Measurements from ENCODE around the gene SLC4A5.

The SLC4A5 gene

DNA sequence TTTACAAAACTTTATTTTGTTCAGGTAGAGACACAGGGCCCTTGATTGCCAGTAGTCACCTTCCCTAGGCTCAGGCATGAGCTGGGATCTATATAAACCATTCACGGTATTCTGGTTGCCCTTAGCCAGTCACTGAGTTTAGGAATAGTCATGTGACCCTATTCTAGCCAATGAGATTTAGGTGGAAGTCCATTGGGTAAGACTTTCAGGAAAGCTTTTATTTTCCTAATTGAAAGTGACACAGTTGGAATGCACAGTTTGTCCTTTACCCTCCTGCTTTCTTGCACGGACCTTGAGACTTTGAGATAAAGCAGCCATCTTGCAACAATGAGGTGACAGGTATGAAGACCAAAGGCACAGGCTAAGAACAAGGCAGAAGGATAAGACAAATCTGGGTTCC is 21.5 kb downstream of the SLC4A5 start:
- no peak for DNase-seq
- in situ Hi-C loops (cut with MboI; ENCODE audit: low pct_unique_long_range_greater_than_20kb, low sequenced_read_pairs), result no loop called here

DNA sequence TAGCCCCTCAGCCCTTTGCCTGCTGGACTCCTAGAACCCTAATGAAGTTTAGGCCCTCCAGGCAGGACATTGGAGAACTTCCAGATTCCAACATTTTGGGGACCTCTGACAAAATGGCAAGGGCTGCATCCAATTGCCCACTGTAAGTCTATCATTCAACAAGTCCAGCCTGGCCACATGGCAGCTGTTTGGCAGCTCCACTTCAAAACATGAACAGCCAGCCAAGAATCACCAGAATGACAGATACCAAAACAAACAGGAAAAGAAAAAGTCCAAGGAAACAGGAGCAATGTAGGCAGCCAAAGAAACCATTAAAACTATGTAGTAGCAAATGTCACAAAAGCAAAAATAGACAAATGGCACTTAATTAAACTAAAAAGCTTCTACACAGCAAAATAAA is 25.5 kb downstream of the SLC4A5 start:
- in situ Hi-C loops (cut with MboI; ENCODE audit: low pct_unique_long_range_greater_than_20kb, low sequenced_read_pairs), result no loop called here
- no peak for DNase-seq

DNA sequence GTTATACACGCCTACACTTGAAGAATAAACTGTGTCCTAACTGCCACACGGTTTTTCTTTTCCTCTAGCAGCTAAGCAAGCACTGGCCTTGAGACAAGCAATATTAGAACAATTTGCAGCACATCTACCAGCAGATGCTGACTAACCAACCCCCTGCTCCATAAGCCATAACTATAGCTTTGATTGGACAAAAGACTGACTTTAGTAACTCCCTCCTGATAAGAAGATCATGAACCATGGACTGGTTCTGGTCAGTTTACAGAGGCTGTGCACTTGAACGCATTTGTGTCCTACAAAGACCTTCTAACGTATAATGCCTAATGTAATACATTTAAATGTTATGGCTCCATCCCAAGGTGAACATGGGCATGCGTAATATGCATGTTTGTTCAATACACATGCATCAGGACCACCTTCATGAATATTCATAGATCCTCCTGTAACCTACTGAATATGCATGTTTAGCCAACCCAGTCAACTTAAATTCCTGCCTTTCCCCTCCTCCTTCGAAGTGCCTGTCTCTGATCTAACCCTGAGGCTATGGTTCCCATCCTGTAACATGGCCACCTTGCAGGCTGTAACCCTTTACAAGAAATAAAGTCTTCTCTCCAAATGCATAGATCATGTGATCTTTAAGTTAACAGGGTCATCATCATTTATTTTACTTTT is 26.5 kb downstream of the SLC4A5 start:
- in situ Hi-C loops (cut with MboI; ENCODE audit: low pct_unique_long_range_greater_than_20kb, low sequenced_read_pairs), result no loop called here
- DNase-seq, result no peak

DNA sequence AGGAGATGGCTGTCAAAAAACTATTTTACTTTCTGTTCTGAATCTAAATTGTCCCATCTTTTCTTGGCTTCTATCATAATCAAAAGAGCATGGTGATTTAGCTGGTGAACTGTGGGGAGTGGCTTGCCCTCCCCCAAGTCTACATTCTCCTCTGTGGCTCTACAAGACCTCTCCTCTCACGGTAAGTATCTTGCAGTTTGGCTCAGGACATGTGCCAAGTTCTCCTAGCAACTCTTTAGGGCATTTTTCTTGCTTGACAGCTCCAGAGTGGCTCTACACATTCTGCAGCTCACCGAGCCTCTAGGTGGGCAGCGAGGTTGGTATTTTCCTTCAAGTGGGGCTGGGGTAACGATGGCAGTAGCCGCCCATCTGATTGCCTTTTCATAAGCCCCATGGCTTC is 29.1 kb downstream of the SLC4A5 start:
- in situ Hi-C loops (cut with MboI; ENCODE audit: low pct_unique_long_range_greater_than_20kb, low sequenced_read_pairs), result no loop called here

DNA sequence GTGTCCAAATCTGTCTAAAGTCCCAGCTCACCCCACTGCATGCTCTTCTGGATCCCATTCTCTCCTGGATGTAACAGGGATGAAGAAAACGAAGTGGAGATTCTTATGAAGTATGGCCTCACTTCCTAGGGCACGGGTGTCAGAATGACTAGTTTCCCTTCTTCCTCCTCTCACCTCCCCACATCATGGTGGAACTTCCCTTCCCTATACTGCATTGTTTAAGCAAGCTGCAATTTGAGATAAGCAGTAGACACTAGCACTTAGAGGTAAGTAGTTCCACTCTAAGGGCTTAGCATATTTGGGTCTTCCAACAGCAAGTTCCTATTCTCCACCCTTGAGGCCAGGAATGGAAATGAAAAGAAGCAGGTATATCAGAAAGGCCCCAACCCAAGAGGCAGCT is 29.7 kb downstream of the SLC4A5 start:
- DNase-seq, result no peak

More for the DNA sequence above, 29.1 kb downstream of the SLC4A5 start:
- no peak for DNase-seq

DNA sequence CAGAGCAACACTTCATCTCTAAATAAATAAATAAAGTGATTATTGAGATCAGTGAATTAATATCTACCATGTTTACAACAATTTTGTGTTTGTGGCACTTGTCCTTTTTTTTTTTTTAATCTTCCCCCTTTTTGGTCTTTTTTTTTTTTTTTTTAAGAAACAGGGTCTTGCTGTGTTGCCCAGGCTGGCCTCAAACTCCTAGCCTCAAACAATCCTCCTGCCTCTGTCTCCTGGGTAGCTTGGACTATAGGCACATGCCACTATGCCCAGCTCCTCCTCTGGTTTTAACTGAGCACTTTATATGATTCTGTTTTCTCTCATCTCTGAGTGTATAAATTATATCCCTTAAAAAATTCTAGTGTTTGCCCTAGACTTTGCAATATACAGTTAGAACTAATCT is 30.3 kb downstream of the SLC4A5 start:
- in situ Hi-C loops (cut with MboI; ENCODE audit: low pct_unique_long_range_greater_than_20kb, low sequenced_read_pairs), result no loop called here
- DNase-seq, result no peak

More for the DNA sequence above, 29.7 kb downstream of the SLC4A5 start:
- in situ Hi-C loops (cut with MboI; ENCODE audit: low pct_unique_long_range_greater_than_20kb, low sequenced_read_pairs), result no loop called here

DNA sequence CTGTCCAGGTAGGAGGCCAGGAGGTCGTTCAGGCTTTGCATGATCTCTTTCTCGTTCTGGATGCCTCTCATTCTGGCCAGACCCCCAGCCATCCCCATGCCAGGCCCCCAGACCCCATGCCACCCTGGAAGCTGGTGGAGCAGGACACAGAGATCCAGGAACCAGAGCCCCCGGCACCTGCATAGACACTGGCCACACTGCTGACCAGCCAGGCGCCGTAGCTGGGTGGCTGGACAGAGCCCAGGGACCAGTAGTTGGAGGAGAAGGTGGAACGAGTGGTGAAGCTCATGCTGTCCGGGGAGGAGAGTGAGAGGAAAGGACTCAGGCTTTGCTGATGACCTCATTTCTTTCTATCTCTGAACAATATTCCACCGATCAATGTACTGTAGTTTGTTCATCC is 35.5 kb downstream of the SLC4A5 start:
- DNase-seq, result no peak
- in situ Hi-C loops (cut with MboI; ENCODE audit: low pct_unique_long_range_greater_than_20kb, low sequenced_read_pairs), result no loop called here

DNA sequence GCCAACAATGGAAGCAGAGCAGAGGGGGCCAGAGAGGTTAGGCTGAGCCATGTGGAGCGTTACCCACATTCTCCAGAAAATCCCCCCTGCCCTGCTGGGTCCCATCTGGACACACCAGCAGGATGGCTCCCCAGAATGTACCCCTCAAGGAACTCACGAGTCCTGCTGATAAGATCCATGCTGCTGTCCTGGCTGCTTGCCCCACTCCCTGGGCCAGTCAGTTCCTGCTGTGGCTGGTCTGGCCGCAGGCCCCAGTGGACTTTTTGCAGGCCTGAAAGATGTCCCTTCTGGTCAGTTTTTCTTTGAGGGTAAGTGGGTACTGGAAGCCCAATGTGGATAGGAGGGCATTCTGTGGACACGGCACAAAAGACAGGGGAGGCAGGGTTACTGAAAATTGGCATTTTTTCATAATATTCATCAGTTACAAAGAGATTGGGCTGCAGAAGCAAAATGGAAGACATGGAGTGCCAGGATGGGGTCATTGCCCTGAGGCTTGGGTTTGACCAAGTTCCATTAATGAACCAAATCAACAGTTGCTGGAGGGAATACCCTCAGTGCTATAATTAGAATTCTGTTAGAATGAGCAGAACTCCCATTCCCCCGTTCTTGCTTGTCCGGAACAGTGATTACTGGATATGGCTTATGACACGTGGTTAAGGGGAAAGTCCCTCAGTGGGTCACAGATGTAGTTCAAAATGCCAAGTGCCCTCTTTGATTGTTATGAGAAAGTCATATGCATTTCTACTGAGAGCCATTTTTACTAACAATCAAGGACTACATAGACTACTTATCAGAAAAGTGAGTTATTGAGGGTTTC is 38.7 kb downstream of the SLC4A5 start:
- in situ Hi-C loops (cut with MboI; ENCODE audit: low pct_unique_long_range_greater_than_20kb, low sequenced_read_pairs), result no loop called here
- no peak for DNase-seq

DNA sequence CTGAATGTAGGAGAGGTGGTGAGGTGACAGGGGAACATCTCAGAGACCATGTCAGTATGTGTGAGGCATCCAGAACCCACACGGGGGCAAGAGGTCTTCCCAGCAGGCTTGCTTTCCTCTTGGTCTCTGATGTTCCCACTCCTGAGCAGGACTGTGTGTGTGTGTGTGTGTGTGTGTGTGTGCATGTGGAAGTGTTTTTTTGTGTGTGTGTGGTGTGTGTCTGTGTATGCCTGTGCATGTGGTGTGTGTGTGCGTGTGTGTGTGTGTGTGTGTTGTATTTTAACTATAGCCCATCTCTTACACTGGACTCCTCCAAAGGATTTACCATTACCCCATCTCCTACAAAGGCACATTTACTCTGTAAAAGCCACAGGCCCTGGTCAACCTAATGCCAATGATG is 40.4 kb downstream of the SLC4A5 start:
- no peak for DNase-seq
- in situ Hi-C loops (cut with MboI; ENCODE audit: low pct_unique_long_range_greater_than_20kb, low sequenced_read_pairs), result no loop called here

DNA sequence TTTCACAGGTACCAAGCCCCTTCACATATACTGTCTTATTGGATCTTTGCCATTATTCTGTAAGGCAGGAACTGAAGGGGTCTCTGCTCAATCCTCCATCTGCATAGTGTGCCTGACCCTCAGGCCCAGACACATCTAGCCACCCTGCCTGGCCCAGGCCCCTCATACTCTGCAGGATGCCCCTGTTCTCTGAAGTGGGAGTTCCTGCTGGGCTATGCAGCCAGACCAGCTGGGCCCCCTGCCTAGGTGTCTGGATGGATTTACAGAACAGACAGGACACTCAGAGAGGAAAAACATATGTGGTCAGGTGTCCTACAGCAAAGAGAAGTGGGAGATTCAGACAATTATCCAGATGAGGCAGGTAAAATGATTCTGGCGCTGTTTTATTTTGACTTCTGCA is 42.0 kb downstream of the SLC4A5 start:
- in situ Hi-C loops (cut with MboI; ENCODE audit: low pct_unique_long_range_greater_than_20kb, low sequenced_read_pairs), result no loop called here
- DNase-seq, result no peak

DNA sequence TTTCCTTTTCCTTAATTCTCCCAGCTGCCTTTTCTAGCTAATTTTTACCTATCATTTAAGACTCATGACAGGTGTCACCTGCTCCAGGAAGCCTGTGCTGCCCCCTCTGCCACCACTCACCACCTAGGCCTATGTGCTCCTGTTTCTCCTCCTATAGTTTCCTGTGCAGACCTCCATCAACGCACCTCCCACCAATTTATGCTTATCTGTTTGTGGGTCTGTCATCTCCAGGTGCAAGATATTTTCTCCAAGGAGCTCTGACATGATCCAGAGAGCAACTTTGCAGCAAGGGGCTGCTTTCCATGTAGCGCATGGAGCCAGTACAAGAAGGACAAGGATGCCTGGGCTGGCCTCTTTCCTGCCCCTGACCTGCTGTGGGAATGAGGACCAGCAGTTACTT is 42.7 kb downstream of the SLC4A5 start:
- no peak for DNase-seq

DNA sequence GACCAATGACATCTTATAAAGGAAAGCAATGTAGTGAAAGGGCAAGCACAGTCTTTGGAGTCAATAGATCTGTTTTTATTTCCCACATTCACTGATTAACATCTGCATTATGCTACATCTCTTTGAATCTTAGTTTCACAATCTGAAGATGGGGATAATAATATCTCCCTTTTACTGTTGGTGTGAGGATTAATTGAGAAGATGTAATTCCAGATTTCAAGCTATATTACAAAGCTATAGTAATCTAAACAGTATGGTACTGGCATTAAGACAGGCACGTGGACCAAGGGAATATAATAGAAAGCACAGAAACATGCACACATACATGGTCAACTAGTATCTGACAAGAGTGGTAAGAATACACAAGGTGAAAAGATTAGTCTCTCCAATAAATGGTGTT is 45.3 kb downstream of the SLC4A5 start:
- in situ Hi-C loops (cut with MboI; ENCODE audit: low pct_unique_long_range_greater_than_20kb, low sequenced_read_pairs), result no loop called here
- no peak for DNase-seq

More for the DNA sequence above, 42.7 kb downstream of the SLC4A5 start:
- in situ Hi-C loops (cut with MboI; ENCODE audit: low pct_unique_long_range_greater_than_20kb, low sequenced_read_pairs), result no loop called here

DNA sequence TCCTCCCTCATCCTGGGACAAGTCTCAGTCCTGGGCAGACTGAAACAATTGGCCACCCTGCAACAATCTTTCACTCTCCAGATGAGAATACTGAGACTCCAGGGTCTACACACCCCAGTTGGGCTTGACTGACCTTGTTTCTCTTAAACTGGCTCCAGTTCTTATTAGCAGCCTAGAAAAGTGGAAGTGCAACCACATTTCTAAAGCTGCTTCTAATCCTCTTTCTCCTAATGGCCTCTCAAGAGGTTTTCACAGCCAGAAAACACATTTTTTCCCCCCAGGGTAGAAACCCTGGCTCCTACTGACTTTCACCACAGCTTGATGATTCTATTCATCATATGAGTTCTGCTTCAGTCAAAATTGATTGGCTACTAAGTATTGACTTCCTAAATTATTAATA is 45.8 kb downstream of the SLC4A5 start:
- no peak for DNase-seq
- in situ Hi-C loops (cut with MboI; ENCODE audit: low pct_unique_long_range_greater_than_20kb, low sequenced_read_pairs), result no loop called here

DNA sequence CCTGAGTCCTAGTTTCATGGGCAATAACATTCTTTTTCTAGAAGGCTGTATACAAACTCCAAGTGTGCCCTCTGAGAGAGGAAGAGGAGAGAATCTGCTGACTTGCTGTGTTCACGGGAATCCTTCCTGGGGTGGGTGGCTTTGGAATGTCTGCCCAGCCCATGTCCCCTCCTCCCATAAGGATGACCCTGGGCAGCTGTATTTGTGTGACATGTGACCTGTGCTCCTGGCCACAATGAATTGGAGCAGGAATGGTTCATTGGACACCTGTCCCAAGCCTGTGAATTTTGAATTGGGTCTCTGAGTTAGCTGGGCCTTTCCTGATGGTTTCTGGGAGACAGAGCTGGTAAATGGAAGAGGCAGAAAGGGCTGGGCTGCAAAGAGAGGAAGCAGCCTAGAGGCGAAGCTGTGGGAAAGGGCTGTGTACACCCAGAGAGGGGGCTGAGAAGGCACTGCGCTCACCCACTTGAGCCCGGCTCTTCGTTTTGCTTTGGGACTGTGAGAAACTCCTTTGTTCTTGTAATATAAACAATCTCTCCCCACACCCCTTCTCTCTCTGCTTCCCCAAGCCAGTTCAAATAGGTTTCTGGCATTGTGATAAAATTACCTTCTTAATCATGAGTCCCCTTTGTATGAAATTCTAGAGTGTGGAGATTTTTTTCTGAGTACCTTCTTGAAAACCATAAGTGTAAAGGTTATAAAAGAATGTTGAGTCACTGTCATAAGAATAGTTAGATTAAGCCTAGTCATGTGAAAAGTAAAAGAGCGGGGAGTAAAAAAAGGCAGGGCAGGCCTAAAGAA is 49.8 kb downstream of the SLC4A5 start:
- in situ Hi-C loops (cut with MboI; ENCODE audit: low pct_unique_long_range_greater_than_20kb, low sequenced_read_pairs), result no loop called here
- DNase-seq, result no peak

DNA sequence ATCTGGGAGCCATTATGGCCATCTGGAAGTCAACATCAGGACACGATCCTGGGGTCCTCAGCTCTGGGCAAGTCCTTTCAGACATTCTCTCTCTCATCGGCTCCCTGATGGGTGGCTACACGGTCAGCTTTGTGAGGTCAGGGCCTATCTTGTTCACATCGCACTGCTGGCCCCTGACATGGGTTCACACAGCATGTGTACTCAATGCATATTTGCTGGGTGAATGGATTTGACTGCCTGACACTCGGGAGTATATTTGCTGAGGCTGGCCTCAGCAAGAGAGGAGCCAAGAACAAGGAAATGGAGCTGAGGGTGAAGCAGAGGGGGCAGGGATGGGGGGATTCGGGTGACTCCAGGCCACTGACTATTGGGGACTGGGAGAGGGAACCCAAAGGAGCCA is 50.5 kb downstream of the SLC4A5 start:
- in situ Hi-C loops (cut with MboI; ENCODE audit: low pct_unique_long_range_greater_than_20kb, low sequenced_read_pairs), result no loop called here

DNA sequence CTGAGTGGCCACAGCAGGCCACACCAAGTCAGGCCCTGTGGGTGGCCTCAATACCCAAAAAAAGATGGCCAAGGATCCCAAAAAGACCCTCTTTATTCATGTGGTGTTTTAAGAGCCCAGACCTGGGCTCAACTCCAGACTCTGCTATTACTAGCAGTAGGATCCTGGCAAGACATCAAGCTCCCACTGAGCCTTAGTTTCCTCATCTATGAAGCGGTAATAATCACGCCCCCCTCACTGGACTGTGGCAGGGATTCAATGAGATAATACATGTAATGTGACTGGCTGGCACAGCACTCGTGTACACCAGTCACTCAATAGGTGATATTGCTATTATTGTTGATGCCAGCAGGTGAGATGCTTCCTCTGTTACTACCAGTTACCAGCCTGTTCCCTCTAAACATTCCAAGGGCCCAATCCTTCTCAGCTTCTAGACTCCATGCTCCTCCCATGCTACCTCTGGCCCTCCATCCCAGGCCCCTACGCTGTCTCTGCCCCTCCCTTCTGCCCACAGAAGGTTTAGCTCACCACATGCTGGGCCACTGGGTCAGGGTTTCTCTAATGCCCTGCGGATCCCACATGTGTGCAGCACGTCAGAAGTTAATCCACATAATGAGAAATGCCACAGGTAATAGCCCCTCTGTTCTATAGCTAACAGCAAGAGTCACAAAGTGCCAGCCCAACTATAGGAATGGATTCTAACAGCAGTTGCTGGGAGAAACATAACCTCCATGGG is 51.2 kb downstream of the SLC4A5 start:
- no peak for DNase-seq
- in situ Hi-C loops (cut with MboI; ENCODE audit: low pct_unique_long_range_greater_than_20kb, low sequenced_read_pairs), result no loop called here

More for the DNA sequence above, 50.5 kb downstream of the SLC4A5 start:
- no peak for DNase-seq

DNA sequence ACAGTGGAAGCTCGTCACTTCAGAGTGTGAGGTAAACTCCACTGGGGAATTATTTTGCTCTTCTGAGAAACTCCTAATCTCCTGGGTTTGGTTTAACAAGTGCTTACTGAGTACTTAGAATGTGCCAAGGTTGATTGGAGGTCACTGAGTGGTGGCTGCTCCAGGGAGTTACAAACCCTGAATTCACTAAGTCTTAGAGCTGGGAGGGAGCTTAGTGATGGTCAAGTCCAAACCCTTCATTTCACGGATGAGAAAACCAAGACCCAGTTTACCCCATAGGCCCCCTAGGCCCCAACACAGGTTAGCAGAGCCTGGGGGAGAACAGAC is 52.0 kb downstream of the SLC4A5 start:
- in situ Hi-C loops (cut with MboI; ENCODE audit: low pct_unique_long_range_greater_than_20kb, low sequenced_read_pairs), result no loop called here
- DNase-seq, result no peak

DNA sequence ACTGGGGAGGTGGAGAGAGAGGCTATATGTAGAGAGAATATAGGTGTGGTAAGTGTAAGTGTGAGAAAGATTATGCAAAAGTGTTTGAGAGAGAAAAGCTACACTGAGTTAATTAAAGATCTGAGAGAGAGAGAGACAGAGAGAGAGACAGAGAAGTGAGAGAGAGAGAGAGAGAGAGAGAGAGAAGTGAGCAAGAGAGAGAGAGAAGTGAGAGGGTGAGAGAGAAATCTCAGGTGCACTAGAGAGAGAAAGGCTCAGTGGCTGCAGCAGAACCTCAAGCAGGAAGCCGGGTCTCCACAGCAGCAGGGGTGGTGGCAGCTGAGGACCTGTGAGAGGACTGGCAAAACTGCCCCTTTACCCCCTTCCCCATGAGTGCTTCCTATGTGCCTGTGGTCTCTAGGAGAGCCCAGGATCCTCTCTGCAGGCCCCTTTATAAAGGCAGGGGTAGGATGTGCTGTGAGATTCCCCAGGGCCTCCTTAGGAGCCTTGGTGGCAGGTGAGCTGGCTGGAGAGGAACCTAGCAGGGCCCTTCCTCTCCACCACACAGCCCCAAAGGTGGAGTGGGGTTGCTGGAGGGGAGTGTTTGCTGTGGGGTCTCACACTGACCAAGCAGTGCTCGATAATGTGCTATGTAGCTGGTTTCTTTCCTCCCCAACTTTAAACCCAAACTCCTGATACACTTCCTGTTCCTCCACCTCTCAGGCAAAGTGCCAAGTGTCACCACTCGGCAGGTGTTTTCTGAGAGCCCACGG is 52.6 kb downstream of the SLC4A5 start:
- in situ Hi-C loops (cut with MboI; ENCODE audit: low pct_unique_long_range_greater_than_20kb, low sequenced_read_pairs), result no loop called here
- DNase-seq, result no peak

DNA sequence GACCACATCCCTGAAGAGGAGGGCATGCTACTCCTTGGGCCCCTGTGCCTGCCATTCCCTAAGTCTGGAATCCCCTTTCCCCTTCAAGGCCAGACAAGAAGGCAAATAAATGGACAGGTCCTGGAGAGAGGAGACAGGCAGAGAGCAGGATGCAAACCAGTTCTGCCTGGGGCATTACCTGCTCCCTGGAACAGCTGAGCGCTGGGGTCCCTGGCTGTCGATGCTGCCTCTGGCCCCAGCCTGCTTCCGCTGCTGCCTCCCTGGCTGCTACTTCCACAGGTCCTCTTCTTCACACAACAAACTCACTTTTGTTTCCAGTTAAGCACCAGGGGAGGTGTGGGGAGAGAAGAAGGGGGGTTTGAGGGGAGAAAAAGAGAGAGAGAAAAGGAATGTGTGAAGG is 53.1 kb downstream of the SLC4A5 start:
- no peak for DNase-seq
- in situ Hi-C loops (cut with MboI; ENCODE audit: low pct_unique_long_range_greater_than_20kb, low sequenced_read_pairs), result no loop called here

All from KBM-7 (cell line).